Erythroblast (primary cell): ENCODE results near the gene EMP2.

Experiments used
- GATA1 ChIP-seq: IDR thresholded peaks from 2 replicates; pipeline ENCODE4 v1.6.1; 2011; ENCODE audit warnings: low read depth, mild to moderate bottlenecking, control low read depth, low read length, moderate library complexity
- POLR2A ChIP-seq: IDR thresholded peaks from 2 replicates; pipeline ENCODE4 v1.6.1; 2011; ENCODE audit warnings: mild to moderate bottlenecking, low read length

- no peak for TF ChIP-seq POLR2A
- no peak for TF ChIP-seq GATA1
These were observed 45.4 kb upstream of the EMP2 start for GRCh38 chr16:10625595-10626357.
